ENCODE measurements around the gene TEX10.

DNA sequence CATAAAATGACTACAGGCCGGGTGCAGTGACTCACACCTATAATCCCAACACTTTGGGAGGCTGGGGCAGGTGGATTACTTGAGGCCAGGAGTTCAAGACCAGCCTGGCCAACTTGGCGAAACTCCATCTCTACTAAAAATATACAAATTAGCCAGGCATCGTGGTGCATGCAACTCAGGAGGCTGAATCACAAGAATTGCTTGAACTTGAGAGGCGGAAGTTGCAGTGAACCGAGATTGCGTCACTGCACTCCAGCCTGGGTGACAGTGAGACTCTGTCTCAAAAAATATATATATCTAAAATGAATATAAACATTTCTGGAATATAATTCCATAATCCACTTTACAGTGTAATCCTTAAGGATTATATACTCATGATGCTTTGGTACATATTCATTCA lies 66.5 kb downstream of the TEX10 start:
- TF ChIP-seq, protein P1, sequence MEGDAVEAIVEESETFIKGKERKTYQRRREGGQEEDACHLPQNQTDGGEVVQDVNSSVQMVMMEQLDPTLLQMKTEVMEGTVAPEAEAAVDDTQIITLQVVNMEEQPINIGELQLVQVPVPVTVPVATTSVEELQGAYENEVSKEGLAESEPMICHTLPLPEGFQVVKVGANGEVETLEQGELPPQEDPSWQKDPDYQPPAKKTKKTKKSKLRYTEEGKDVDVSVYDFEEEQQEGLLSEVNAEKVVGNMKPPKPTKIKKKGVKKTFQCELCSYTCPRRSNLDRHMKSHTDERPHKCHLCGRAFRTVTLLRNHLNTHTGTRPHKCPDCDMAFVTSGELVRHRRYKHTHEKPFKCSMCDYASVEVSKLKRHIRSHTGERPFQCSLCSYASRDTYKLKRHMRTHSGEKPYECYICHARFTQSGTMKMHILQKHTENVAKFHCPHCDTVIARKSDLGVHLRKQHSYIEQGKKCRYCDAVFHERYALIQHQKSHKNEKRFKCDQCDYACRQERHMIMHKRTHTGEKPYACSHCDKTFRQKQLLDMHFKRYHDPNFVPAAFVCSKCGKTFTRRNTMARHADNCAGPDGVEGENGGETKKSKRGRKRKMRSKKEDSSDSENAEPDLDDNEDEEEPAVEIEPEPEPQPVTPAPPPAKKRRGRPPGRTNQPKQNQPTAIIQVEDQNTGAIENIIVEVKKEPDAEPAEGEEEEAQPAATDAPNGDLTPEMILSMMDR (IDR thresholded peaks at IDR 0.05): no peak
- no peak for TF ChIP-seq POLR2A (IDR thresholded peaks at IDR 0.05)
